HCT116 (cell line): ENCODE data around the gene ABTB2. TPM values are rescaled to one million over a fixed set of nuclear protein-coding genes. Genes with fewer than 3 reads are reported as not detected.

Experiments
- ATAC-seq: fragments of 200-7000 bp; cut with Tn5 transposase; 2 replicates; pipeline ENCODE4 v1.9.1; 2020; ENCODE audit warnings: mild to moderate bottlenecking, moderate library complexity
- BruUV-seq: library from RNA; stranded (reverse); fragments of 400-500 nt; replicated peaks from 2 replicates; lab custom pipeline; 2021; lab: Mats Ljungman, UMichigan
- CTCF ChIA-PET: fragments of 300-600 bp; sonication (Branson Sonifier 250); formaldehyde crosslinking; loops from one replicate; lab custom pipeline; 2021; ENCODE audit warnings: antibody characterized with exemption; lab: Charles Lee
- POLR2A ChIA-PET: fragments of 300-600, 350-600 bp; sonication (Branson Sonifier 250); formaldehyde crosslinking; loops from one replicate; lab custom pipeline; 2021; ENCODE audit warnings: antibody characterized with exemption; lab: Charles Lee
- RAD21 ChIA-PET, 2 experiments: fragments of 300-600 bp; sonication (Branson Sonifier 250); formaldehyde crosslinking; loops; one replicate each; lab custom pipeline; 2023; ENCODE audit warnings: low total read pairs in 2 of 2; ENCODE audit not compliant: uncharacterized antibody in 2 of 2, unreplicated experiment in 2 of 2, low non-redundant PET in 1 of 2; lab: Charles Lee
- DNase-seq: peaks from one replicate; pipeline ENCODE4 v3.0.0-alpha.2; 2010; ENCODE audit warnings: low read depth, low spot score
- H2AFZ ChIP-seq: fragments of 200-600 bp; shearing (Covaris generic), sonication (generic); 2 replicates; pipeline ENCODE4 v1.6.1; 2017; ENCODE audit warnings: low read depth, mixed run types, mixed read lengths, antibody characterized with exemption, low read length; ENCODE audit not compliant: poor library complexity, severe bottlenecking
- H3K27ac ChIP-seq: 2 replicates; pipeline ENCODE4 v1.5.1; 2012; ENCODE audit warnings: low read depth, low read length
- H3K27me3 ChIP-seq: fragments of 200-600 bp; sonication (generic); 2 replicates; pipeline ENCODE4 v1.6.1; 2016; ENCODE audit warnings: mixed run types, low read length, mixed read lengths; ENCODE audit not compliant: insufficient read depth
- H3K36me3 ChIP-seq, 2 experiments: fragments of 200-500 bp in 1 of 2; fragments of 200-600 bp in 1 of 2; sonication (Bioruptor generic) in 1 of 2; sonication (generic) in 1 of 2; 2 replicates each; pipeline versions ENCODE4 v1.5.1 to v1.6.1; 2014 to 2016; ENCODE audit warnings: low read length in 2 of 2, inconsistent platforms in 1 of 2, mixed read lengths in 1 of 2, mixed run types in 1 of 2; ENCODE audit not compliant: insufficient read depth in 2 of 2, control insufficient read depth in 1 of 2
- H3K4me1 ChIP-seq, 2 experiments: fragments of 200-600 bp in 1 of 2; sonication (generic) in 1 of 2; 2 replicates each; pipeline versions ENCODE4 v1.5.1 to v1.6.1; 2012 to 2017; ENCODE audit warnings: low read length in 2 of 2, inconsistent platforms in 1 of 2, mild to moderate bottlenecking in 1 of 2, mixed read lengths in 1 of 2, mixed run types in 1 of 2, moderate library complexity in 1 of 2; ENCODE audit not compliant: insufficient read depth in 2 of 2, control insufficient read depth in 1 of 2
- H3K4me2 ChIP-seq: fragments of 200-600 bp; sonication (generic); 2 replicates; pipeline ENCODE4 v1.6.1; 2017; ENCODE audit warnings: mixed run types, low read length, mixed read lengths
- H3K4me3 ChIP-seq, 2 experiments: fragments of 200-600 bp in 1 of 2; sonication (generic) in 1 of 2; replicated peaks in 1 of 2; 2 replicates each; pipeline ENCODE4 v1.5.1; 2011 to 2016; ENCODE audit warnings: low read length in 2 of 2, control low read depth in 1 of 2, low read depth in 1 of 2, mild to moderate bottlenecking in 1 of 2, mixed read lengths in 1 of 2, mixed run types in 1 of 2
- H3K79me2 ChIP-seq: fragments of 200-600 bp; sonication (generic); 2 replicates; pipeline ENCODE4 v1.6.1; 2017; ENCODE audit warnings: mild to moderate bottlenecking, mixed run types, low read length, moderate library complexity, mixed read lengths; ENCODE audit not compliant: insufficient read depth
- H3K9ac ChIP-seq: fragments of 200-600 bp; sonication (generic); 2 replicates; pipeline ENCODE4 v1.6.1; 2016; ENCODE audit warnings: low read length, mixed read lengths
- H3K9me2 ChIP-seq: fragments of 200-600 bp; sonication (generic), shearing (Covaris generic); 2 replicates; pipeline ENCODE4 v1.6.1; 2017; ENCODE audit warnings: mixed run types, mild to moderate bottlenecking, moderate library complexity; ENCODE audit not compliant: insufficient read depth
- H3K9me3 ChIP-seq, 2 experiments: fragments of 200-500 bp in 1 of 2; fragments of 200-600 bp in 1 of 2; sonication (Bioruptor generic) in 1 of 2; sonication (generic) in 1 of 2; 2 replicates each; pipeline ENCODE4 v1.6.1; 2014 to 2017; ENCODE audit warnings: low read length in 2 of 2, mixed read lengths in 2 of 2, inconsistent platforms in 1 of 2, low read depth in 1 of 2, mild to moderate bottlenecking in 1 of 2, mixed run types in 1 of 2, moderate library complexity in 1 of 2; ENCODE audit not compliant: control insufficient read depth in 1 of 2, insufficient read depth in 1 of 2
- H4K20me1 ChIP-seq: fragments of 200-600 bp; sonication (generic), shearing (Covaris generic); 2 replicates; pipeline ENCODE4 v1.6.1; 2017; ENCODE audit warnings: mixed run types, mild to moderate bottlenecking, moderate library complexity; ENCODE audit not compliant: insufficient read depth
- ATF3 ChIP-seq: IDR thresholded peaks from 2 replicates; pipeline ENCODE4 v1.6.1; 2012
- CBX3 ChIP-seq: IDR thresholded peaks from 2 replicates; pipeline ENCODE4 v1.6.1; 2012; ENCODE audit warnings: low read depth
- CEBPB ChIP-seq: IDR thresholded peaks from 2 replicates; pipeline ENCODE4 v1.6.1; 2012; ENCODE audit warnings: low read depth
- EGR1 ChIP-seq: IDR thresholded peaks from 2 replicates; pipeline ENCODE4 v1.6.1; 2012; ENCODE audit warnings: low read depth
- ELF1 ChIP-seq: IDR thresholded peaks from 2 replicates; pipeline ENCODE4 v1.6.1; 2012; ENCODE audit warnings: low read depth, borderline replicate concordance
- EZH2 ChIP-seq: fragments of 200-600 bp; sonication (generic); IDR thresholded peaks from 2 replicates; pipeline ENCODE4 v1.6.1; 2017; ENCODE audit warnings: antibody characterized with exemption, mixed run types
- EZH2phosphoT487 ChIP-seq: fragments of 200-600 bp; IDR thresholded peaks from 2 replicates; pipeline ENCODE4 v1.6.1; 2018; ENCODE audit warnings: antibody characterized with exemption, borderline replicate concordance
- FOSL1 ChIP-seq: IDR thresholded peaks from 2 replicates; pipeline ENCODE4 v1.6.1; 2012; ENCODE audit warnings: low read depth
- MAX ChIP-seq: IDR thresholded peaks from 2 replicates; pipeline ENCODE4 v1.6.1; 2012
- POLR2A ChIP-seq: IDR thresholded peaks from 2 replicates; pipeline ENCODE4 v1.7.0; 2011; ENCODE audit warnings: borderline replicate concordance; ENCODE audit not compliant: insufficient read depth, insufficient read length; ENCODE audit errors: extremely low read depth
- POLR2AphosphoS5 ChIP-seq: IDR thresholded peaks from 2 replicates; pipeline ENCODE4 v1.6.1; 2011; ENCODE audit warnings: mild to moderate bottlenecking, low read depth, low read length, moderate library complexity
- RAD21 ChIP-seq: IDR thresholded peaks from 2 replicates; pipeline ENCODE4 v1.6.1; 2012; ENCODE audit warnings: low read depth, mild to moderate bottlenecking
- REST ChIP-seq: IDR thresholded peaks from 2 replicates; pipeline ENCODE4 v1.6.1; 2012; ENCODE audit warnings: low read depth
- SIN3A ChIP-seq: IDR thresholded peaks from 2 replicates; pipeline ENCODE4 v1.6.1; 2012; ENCODE audit warnings: low read depth
- YY1 ChIP-seq: IDR thresholded peaks from 2 replicates; pipeline ENCODE4 v1.6.1; 2011; ENCODE audit warnings: low read length, low read depth, moderate library complexity, mild to moderate bottlenecking; ENCODE audit not compliant: insufficient replicate concordance; ENCODE audit errors: extremely low read depth
- ZBTB33 ChIP-seq: IDR thresholded peaks from 2 replicates; pipeline ENCODE4 v1.6.1; 2011; ENCODE audit warnings: mild to moderate bottlenecking, low read length, moderate library complexity; ENCODE audit not compliant: insufficient replicate concordance; ENCODE audit errors: extremely low read depth
- ZNF274 ChIP-seq: fragments of 200-500 bp; sonication (Bioruptor generic); IDR thresholded peaks from 2 replicates; pipeline ENCODE4 v1.6.1; 2014; ENCODE audit warnings: mild to moderate bottlenecking, low read depth, low read length, inconsistent platforms
- intact Hi-C: fragments of 100-400 bp; cut with micrococcal nuclease; formaldehyde crosslinking; loops from 2 replicates; pipeline ENCODE4 v1.10.0; 2022
- total RNA-seq: library from RNA; stranded (reverse); gene quantifications from one replicate; pipeline ENCODE4 v1.2.1, GENCODE V29; 2021; ENCODE audit not compliant: unreplicated experiment

The ABTB2 gene
- total RNA-seq, 1 experiment from 2014 or later, result 6.8 TPM

- no peak for ATAC-seq
- H3K27me3 ChIP-seq, result no peaks in the 10 kb centered on the region
- H3K9me2 ChIP-seq, result no peaks in the 10 kb centered on the region
- H3K9ac ChIP-seq, result no peak overlapping the region
- H3K36me3 ChIP-seq, result peaks cover 0 to 3% of the 10 kb centered on the region in 2 experiments; a peak in 1 of 4 replicates
- H3K4me2 ChIP-seq, result no peak overlapping the region
- no peak for DNase-seq
- RAD21 ChIA-PET, result interaction anchor here in 1 of 2 experiments (0.7 kb wide), 1 partner anchor 12 kb away, joined by 3 read pairs; no protein-coding TSS in a partner anchor
- H3K4me1 ChIP-seq, result peaks cover 0 to 3% of the 10 kb centered on the region in 2 experiments; a peak in 1 of 4 replicates
- intact Hi-C loops, result no loop called here
- POLR2A ChIA-PET, result no interaction called here
- CTCF ChIA-PET, result interaction anchor here (0.6 kb wide), 1 partner anchor 209 kb away, joined by 3 read pairs; no protein-coding TSS in a partner anchor
- H3K27ac ChIP-seq, result no peak overlapping the region
- no peak overlapping the region for H3K4me3 ChIP-seq
- TF ChIP-seq POLR2AphosphoS5 (no peak), FOSL1 (no peak), EZH2 (no peak), MAX (no peak), ELF1 (no peak), SIN3A (no peak), RAD21 (no peak), ATF3 (no peak), ZBTB33 (no peak), REST (no peak), YY1 (no peak), ZNF274 (no peak), CEBPB (no peak), EZH2phosphoT487 (no peak), CBX3 (no peak), POLR2A (no peak), EGR1 (no peak)
- no peak overlapping the region for H2AFZ ChIP-seq
- BruUV-seq, result no TSS peak
- H4K20me1 ChIP-seq, result no peaks in the 10 kb centered on the region
- H3K9me3 ChIP-seq, result no peaks in the 10 kb centered on the region
- H3K79me2 ChIP-seq, result no peaks in the 10 kb centered on the region
Observed at GRCh38 chr11:34160791-34161190, 197.0 kb downstream of the ABTB2 start.
